Ramos (cell line): ENCODE results near the gene ARHGEF9.

Experiments used
- in situ Hi-C: fragments of 300-500 bp; cut with MboI; formaldehyde crosslinking; loops from one replicate; pipeline ENCODE4 v1.14.3; 2022; ENCODE audit warnings: low sequenced_read_pairs; ENCODE audit not compliant: unreplicated experiment

The ARHGEF9 gene

DNA sequence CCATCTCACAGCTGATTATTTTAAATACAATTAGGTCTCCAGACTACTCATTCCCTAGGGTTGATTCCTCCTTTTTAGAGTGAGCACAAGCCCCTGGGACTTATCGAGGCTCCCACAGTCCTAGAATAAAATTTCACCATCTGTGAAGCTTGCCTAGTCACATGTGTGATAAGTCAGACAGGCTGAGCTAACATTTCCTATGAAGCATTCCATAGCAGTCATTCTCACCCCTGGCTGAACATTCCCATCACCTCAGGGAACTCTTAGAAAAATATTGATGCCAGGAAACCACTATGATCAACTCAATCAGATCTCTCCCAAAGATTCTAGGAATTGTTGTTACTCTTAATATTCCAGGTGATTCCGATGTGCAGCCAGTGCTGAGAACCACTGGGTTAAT lies 37.7 kb downstream of the ARHGEF9 start:
- in situ Hi-C loops, result no loop called here

DNA sequence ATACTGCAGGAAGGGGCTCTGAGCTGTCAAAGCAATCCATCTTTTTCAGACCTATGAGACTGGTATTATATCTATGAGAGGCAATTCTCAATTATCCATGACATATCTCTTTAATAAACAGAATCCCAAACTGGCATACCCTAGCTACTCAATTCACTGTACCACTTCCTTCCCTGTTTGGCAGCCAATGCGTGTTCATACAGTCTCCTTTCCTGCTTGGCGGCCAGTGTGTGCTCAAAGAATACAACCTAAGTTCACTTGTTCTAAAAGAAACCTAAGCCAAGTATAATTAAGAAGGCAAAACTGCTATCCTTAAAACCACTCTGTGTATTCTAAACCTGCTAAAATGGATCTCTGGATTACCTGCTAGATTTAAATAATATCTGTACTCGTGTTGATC lies 38.3 kb downstream of the ARHGEF9 start:
- in situ Hi-C loops, result no loop called here

DNA sequence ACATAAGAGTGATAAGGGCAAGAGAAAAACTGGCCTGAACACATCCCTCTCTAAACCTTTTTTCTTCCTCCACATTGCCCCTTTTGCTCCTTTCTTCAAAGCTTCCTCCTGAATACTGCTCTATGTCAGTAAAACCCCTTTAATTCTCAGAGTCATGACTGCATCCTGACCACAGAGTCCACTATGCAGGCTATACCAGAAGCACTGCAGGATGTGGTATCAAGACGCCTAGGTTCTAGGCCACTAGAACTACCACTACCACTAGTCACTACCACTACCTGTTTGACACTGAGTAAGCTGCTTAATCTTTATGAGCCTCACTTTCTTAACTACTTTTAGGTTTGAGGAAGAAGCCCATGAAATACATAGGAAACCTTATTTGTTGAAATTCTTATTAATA lies 38.7 kb downstream of the ARHGEF9 start:
- in situ Hi-C loops, result no loop called here

DNA sequence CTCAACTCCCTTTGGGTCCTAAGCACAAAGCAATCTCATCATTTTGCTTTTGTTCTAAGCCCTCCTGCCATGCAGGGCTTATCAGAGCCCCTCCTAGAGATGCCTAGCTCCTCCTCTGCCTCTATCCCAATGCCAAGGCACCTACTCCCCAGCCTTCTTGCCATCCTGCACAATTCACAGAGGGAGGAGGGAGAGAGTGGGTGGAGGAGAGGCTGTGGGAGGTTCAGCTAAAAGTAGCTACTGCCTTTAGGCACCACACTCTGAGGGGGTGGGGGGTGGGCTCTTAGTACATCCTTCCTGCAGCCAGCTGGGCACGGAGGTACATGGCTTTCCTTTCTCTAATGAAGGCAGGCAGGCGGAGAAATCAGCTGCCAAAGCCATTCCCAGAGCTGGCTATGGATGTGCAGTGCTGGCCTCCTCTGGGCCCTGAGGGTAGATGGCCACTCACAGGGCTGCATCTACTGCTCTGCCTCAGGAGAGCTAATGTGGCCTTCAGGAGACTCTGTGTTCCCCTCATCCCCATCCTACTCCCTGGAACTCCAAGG lies 40.1 kb downstream of the ARHGEF9 start:
- in situ Hi-C loops, result no loop called here

DNA sequence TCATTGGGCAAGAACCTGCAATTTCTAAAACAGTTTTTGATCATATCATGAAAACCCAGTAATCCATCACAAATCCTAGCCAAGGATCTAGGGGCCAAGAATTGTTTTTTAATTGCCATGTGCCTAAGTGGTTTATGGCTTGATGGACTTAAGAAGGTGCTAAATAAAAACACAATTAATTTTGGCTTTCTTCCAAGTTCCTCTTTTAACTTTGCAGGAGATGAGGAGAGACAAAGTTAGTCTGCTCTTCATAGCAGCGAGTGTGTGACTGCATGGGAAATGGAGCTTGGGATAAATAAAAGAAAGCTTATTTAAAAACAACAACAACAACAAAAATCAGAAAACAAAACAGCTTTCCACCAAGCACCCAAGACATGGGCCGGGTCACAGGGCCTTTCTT lies 41.4 kb downstream of the ARHGEF9 start:
- in situ Hi-C loops, result no loop called here

DNA sequence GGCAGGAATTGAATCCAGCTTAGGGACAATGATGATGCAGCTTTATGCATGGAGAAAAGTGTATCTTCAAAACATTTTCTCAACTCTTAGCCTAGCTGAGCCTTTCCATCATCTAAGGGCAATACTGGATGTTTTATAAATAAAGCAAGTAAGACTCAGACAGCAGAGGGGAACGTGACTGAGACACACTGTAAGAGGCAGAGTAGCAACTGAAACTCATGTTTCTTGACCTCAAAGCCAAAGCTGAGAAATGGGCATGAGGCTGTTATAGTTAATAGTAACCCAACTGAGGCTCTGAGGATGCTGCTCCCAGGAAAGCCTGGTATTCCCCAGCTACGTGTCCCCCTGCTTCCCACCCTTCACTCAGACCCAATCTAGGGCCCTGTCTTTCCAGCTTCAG lies 44.6 kb downstream of the ARHGEF9 start:
- in situ Hi-C loops, result no loop called here

DNA sequence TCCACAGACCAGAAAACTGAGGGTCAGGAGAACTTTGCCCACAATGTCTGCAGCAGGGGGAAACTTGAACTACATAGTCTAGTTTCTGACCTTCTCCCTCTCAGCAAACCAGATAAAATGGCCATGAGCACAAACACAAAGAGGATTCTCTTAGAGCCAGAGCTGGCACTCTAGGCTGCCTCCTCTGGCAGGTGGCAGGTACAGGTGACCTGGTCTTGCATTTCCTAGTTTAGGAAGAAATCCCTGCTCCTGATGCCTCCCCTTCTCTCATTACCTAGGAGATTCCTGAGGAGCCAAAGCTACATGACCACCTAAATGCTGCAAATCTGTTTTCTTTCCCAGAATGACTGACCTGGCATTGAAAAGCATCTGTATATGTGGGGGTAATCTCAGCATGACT lies 45.1 kb downstream of the ARHGEF9 start:
- in situ Hi-C loops, result no loop called here

DNA sequence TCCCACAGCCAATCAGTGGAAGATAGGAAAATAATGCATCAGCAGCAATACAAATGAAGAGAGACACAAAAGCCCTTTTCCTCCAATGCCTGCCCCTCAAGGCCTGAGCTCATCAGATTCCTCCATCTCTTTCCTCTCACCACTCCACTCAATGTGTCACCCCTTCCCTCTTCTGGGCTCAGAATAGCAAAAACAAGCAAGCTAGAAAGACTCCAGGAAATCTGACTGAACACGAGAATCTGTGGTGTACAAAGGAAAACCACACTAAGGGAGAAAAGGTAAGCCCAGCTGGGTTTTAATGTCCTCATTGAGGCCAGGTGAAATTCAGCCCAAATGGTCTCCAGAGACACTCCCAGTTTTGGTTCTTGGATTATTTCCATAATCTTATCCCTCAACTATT lies 46.3 kb downstream of the ARHGEF9 start:
- in situ Hi-C loops, result no loop called here

DNA sequence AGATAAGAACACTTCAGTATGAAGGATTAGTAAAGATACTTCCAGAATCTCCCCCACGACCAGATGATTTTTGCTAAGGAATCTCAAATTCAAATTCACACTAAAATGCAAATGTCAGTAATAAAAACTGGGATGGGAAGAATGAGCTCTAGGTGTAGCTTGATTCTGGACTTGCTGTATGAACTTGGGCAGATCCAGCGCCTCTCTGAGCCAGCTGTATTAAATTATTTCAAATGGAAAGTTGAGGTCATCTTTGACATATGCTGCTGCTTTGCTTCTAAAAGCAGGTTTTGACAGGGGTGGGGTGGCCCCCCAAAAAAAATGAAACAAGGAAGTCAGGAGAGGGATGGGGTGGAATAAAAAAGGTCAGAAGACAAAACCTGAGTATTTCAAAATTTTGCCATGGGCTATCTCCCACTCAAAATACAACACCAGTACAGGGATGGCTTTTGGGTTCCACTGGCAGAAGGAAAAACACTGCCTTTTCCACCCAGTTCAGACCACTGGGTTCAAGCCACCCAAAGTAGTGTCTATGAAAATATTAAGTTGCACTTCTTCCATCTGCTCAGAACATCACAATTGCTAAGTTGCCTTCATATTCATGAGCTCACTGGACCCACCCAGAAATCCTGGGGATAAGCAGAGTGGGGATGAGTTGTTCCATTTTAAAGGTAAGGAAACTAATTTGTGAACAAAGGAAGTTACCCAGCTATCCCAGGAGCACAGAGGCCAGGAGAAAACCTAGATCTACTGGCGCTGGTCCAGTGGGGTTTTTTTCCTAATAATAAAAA lies 47.7 kb downstream of the ARHGEF9 start:
- in situ Hi-C loops, result no loop called here

DNA sequence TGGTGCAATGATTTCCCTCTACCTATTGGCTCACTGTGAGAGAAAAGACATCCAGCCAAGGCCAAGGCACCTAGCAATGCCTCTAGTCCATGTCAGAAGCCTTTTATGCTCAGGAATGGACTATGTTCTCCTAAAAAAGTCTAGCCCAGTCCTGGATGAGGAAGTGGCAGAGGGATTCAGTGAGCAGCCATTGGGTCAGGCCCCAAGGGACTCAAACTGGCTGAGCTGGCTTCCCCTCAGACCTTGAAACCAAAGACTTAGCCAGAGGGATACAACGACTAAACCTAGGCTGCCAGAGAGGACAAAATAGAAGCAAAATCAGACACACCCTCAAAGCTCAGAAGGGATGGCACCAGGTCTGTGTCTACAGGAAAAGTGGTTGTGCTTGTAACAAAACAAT lies 49.1 kb downstream of the ARHGEF9 start:
- in situ Hi-C loops, result no loop called here

DNA sequence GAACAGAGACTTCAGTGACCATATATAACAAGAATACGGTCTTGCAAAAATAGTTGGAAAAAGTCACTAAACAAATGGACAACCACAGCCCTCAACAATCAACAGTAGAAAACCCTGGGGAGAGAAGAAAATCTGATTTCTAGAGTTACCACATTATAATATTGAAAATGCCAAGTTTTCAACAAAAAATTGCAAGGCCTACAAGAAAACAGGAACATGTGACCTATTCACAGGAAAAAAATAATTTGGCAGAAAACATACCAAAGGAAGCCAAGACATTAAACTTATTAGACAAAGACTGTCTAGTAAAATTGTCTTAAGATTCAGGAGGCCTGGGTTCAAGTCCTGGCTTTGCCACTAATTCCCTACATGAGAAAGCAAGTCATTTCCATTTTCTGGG lies 64.7 kb downstream of the ARHGEF9 start:
- in situ Hi-C loops, result no loop called here

DNA sequence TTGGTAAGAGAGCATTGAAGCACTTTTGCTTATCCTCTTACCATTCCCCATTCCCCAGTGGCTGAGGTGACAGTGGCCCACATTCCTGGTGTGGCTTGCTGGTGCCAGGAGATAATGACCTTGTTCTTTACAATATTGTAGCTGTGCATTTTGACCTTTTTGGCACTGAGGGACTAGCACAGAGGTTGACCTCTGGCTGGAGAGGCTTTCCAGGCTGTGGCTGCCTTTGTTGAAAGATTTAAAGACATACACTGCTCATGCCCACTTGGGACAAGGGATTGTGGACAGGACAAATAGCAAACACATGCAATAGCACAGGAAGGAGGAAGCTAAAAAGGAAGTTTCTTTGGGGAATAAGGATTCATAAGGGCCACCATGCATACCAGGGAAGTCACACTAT lies 65.4 kb downstream of the ARHGEF9 start:
- in situ Hi-C loops, result no loop called here

DNA sequence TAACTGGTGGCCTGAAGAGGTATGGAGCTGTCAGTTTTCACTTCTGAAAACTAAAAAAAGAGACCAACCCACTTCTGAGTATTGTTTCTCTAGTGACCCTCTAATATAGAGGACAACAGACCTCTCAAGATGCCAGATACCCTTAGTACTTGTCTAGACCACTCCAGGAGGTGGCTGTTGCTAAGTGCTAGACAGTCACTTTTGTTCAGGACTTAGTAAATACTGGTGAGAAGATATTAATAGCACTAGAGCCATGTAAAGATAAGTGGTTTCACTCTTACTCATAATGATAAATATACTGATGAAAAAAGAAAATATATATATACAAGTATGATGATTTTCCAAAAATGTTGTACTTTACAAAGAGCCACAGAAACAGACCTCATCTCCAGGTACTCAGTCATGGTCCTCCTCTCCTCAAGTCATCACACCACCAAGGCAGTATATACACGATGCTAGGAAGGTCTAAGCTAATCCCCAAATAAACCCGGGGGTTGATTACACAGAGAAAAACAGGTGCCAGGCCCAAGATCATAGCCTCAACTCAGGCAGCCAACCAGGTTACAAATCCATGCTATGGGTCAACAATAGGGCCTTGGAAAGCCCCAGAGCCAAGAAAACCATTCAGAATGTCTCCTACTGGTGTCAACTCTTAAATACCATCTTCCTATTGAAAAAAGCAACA lies 66.9 kb downstream of the ARHGEF9 start:
- in situ Hi-C loops, result no loop called here

DNA sequence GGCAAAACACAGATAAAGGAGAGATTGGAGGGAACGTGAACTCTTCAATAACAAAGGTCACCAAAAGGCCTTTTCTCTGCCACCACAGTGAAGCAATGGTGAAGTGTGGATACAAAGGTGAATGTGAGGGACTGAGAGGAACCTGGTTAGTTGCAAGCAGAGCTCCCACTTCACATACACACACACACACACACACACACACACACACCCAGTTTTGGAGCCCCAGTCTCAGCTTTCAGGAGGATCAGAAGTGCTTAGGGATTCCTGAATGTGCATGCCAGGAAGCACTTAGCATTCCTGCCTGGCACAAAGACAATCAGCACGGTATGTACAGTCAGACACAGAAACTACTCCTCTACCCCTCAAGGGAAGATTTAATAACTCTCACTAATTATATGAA lies 71.5 kb downstream of the ARHGEF9 start:
- in situ Hi-C loops, result no loop called here

DNA sequence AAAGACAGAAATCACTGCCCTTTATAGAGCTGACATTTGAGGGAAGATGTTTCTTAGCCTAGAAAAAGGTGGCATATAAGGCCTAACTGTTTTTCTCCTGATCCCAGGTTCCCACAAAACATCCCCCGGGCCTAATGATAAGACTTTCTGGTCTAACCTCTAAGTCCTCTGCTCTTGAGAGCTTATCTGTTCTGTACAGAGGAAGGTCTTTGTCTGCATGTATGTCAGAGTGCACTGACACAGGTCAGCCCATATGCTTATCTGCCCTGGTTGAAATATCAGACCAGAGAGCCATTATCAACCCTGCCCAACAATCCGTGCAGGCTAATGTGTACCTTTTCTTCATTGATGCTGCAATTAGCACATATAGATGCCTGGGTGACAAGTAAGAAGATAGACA lies 76.2 kb downstream of the ARHGEF9 start:
- in situ Hi-C loops, result no loop called here

DNA sequence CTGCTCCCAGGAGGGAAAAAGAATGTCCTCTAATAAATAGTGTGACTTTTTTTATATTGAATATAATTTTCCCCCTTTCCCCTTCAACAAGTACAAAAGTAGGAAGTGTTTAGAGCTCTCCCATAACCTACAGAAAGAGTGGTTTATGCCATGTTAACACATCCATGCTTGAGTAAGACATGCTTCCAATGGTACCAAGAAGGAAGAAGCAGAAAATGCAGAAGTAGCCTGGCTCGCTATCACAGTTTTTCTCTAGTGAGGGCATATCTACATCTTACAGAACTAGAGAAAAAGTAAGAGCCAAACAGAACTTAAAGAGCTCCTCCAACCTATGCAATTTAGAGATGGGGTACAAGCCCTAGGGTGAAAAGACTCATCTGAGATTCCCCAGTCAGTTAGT lies 82.5 kb downstream of the ARHGEF9 start:
- in situ Hi-C loops, result no loop called here

DNA sequence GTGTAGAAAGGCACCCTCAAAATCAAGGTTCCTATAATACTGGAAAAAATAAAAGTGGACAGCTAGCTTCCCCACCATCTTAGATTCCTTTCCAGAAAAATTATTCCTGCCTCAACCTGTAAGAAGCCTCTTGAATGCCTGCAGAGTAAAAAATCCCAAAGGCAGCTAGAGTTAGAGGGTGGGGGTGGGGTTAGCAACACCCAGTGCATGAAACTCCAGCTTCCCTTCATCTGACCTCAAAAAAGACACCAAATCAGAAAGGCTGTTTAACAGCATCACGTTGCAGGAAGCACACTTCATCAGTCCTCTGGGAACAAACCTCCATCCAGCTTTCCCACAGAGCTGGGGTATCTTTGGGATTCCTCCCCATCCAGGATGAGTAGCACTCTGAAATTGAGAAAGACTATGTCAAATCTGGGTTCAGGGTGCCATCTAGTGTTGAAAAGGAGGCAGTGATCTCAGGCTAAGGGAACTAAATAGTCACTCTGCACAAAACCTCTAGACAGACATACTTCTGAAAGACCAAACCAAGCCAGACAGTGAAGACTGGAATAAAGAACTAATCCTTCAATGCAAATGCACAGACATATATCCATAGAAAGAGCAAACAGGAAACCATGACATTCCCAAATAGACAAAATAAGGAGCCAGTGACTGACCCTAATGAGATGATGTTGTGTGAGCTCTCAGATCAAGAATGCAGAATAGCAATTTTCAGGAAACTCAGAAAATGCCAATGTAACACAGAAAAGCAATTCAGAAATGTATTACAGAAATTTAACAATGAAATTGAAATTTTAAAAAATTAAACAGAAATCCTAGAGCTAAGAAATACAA lies 97.9 kb downstream of the ARHGEF9 start:
- in situ Hi-C loops, result no loop called here

DNA sequence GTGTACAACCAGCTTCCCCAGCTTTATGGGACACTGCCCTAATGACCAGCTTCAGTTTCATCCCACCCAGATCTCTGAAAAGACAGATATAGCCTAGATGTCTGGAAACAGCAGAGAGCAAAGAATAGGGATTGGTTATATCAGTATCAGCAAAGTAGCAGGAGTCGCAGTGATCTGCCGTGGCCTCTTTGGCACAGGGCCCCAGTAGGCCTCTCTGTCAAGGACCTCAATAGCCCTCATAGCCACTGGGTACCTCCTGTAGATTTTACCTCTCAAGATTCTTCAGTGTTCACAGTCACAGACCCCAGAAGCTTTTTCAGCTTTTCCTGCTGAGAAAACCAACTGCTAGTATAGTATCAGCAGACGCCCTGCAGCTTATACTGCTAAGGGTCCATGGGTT lies 104.6 kb downstream of the ARHGEF9 start:
- in situ Hi-C loops, result no loop called here

DNA sequence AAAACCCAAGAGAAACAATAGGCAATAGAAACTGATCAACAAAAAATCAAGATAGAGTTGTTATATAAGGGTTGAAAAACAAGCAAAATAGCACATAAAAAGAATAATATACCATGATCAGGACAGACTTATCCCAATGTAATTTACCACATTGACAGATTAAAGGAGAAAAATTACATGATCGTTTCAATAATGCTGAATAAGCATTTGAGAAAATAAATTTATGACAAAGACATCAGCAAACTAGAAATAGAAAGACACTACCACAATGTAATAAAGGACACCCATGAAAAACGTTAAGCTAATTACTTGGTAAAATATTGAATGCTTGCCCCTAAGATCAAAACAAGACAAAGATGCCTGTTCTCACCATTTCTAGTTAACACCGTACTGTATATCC lies 105.6 kb downstream of the ARHGEF9 start:
- in situ Hi-C loops, result no loop called here

DNA sequence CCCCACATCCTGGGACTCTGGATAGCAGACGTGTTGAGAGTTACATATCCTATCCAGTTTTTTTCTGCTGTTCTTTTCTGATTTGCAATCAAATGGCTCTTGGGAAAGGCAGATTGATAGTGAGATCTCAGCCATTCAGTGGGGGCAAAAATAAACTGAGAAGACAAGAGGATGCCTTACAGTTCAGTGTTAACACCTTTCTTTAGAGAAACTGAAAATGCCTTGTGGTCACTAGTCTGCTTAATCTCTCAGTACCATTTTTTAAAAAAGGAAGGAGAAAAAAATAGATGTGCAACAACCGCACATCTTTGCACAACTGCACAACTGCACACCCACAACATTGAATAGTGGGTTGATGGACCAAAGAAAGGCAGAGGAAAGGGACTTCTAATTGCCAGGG lies 109.3 kb downstream of the ARHGEF9 start:
- in situ Hi-C loops, result no loop called here

DNA sequence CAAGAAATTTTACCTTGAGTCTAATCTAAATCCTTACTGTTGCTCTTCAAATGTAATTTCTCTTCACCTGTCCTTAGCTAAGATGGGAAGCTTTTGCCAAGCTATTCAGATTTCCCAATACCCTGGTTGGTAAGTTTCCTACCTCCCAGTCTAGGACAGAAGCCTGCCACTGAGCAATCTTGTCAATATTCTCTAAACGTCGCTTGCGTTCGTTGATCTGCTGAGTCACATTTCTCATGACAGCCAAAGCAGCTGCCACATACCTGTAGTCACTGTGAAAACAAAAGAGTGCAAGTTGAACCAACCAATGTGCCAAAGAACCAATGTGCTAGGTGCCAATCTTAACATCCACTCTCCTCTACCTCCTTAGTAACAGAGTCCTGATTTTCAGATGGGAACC lies 111.1 kb downstream of the ARHGEF9 start:
- in situ Hi-C loops, result no loop called here
